Osteocyte (in vitro differentiated cells): ENCODE data around the gene NBL1. TPM values are rescaled to one million over a fixed set of nuclear protein-coding genes. Genes with fewer than 3 reads are reported as not detected.

Experiments used
- DNase-seq: peaks from one replicate; pipeline ENCODE4 v3.0.0; 2021; ENCODE audit warnings: mixed read lengths; ENCODE audit not compliant: unreplicated experiment; ENCODE audit errors: extremely low spot score
- H3K27ac Mint-ChIP-seq: one replicate; pipeline ENCODE4 v1.8.0; 2021; ENCODE audit warnings: mild to moderate bottlenecking, mixed read lengths; ENCODE audit not compliant: unreplicated experiment
- H3K27me3 Mint-ChIP-seq: one replicate; pipeline ENCODE4 v1.8.0; 2021; ENCODE audit warnings: mixed read lengths; ENCODE audit not compliant: unreplicated experiment
- H3K36me3 Mint-ChIP-seq: one replicate; pipeline ENCODE4 v1.8.0; 2021; ENCODE audit warnings: mixed read lengths; ENCODE audit not compliant: unreplicated experiment
- H3K4me1 Mint-ChIP-seq: one replicate; pipeline ENCODE4 v1.8.0; 2021; ENCODE audit warnings: mixed read lengths; ENCODE audit not compliant: unreplicated experiment
- H3K4me3 Mint-ChIP-seq: one replicate; pipeline ENCODE4 v1.8.0; 2021; ENCODE audit warnings: mild to moderate bottlenecking, moderate library complexity, mixed read lengths; ENCODE audit not compliant: unreplicated experiment
- H3K9me3 Mint-ChIP-seq: one replicate; pipeline ENCODE4 v1.8.0; 2021; ENCODE audit warnings: mixed read lengths; ENCODE audit not compliant: unreplicated experiment
- long read RNA-seq: library from polyadenylated mRNA; unstranded; transcript quantifications from one replicate; pipeline ENCODE4 v2.0.0, GENCODE V29; 2021
- total RNA-seq: library from RNA; stranded (reverse); gene quantifications from 2 replicates; pipeline ENCODE4 v1.2.1, GENCODE V29; 2021
- TF ChIP-seq, protein P1 (sequence below): fragments of 200-600 bp; sonication (generic); IDR thresholded peaks from 2 replicates; pipeline ENCODE4 v1.5.0; 2021; ENCODE audit warnings: antibody characterized with exemption, mild to moderate bottlenecking, moderate library complexity

NBL1 gene, protein sequence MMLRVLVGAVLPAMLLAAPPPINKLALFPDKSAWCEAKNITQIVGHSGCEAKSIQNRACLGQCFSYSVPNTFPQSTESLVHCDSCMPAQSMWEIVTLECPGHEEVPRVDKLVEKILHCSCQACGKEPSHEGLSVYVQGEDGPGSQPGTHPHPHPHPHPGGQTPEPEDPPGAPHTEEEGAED
- 547 and 561 TPM in 2 replicates for total RNA-seq
- long read RNA-seq, partial matches to known transcripts: 0 of 9 reads
- long read RNA-seq, other reads (novel, unspliced or antisense): 9 of 9 reads

DNA sequence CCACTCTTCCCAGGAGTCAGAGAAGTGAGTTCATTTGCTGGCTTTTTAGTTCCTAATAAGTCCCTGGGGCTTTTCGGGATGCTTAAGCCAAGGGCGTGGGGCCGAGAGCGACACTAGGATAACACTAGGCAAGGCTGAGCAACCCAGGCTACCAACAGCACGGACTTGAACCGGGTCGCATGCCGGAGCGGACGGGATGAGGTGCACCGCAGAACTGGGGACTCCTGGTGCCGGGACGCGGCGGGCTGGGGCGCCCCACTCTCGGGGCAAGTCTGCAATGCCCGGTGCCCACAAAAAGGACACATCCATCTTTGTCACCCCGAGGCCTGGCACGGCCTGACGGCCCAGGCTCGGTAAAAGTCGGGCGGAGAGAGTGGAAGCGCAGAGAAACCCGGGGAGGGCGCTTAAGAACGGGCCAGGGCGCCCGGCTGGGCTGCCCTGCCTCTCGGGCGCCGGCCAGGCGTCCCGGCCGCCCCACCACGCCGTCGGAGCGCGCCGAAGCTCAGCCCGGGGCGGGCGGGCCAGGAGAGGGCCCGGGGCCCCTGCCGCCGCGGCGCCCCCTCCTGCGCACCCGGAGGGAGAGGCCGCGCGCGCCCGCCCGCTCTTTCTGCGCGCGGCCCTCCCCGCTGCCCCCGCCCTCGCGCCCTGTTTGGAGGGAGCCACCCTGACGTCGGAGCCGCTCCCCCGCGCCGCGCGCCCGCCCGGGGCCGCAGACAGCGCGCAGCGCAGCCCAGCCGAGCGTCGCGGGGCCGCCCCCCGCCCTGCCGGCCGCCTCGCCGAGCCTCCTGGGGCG lies at the start of gene NBL1:
TSS of gene NBL1 (plus strand) at position 710 of the 793 bp plus-strand sequence. CDS start 10,720 bp downstream, outside the sequence.
- no peaks in the 10 kb centered on the region for H3K9me3 Mint-ChIP-seq
- TF ChIP-seq, protein P1, sequence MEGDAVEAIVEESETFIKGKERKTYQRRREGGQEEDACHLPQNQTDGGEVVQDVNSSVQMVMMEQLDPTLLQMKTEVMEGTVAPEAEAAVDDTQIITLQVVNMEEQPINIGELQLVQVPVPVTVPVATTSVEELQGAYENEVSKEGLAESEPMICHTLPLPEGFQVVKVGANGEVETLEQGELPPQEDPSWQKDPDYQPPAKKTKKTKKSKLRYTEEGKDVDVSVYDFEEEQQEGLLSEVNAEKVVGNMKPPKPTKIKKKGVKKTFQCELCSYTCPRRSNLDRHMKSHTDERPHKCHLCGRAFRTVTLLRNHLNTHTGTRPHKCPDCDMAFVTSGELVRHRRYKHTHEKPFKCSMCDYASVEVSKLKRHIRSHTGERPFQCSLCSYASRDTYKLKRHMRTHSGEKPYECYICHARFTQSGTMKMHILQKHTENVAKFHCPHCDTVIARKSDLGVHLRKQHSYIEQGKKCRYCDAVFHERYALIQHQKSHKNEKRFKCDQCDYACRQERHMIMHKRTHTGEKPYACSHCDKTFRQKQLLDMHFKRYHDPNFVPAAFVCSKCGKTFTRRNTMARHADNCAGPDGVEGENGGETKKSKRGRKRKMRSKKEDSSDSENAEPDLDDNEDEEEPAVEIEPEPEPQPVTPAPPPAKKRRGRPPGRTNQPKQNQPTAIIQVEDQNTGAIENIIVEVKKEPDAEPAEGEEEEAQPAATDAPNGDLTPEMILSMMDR: no peak
- H3K4me1 Mint-ChIP-seq: peaks cover 64% of the 10 kb centered on the region
- DNase-seq: no peak
- H3K4me3 Mint-ChIP-seq: peak within 1 kb of the TSS; percentile 99
- peak within 1 kb of the TSS; percentile 94 for H3K27ac Mint-ChIP-seq
- H3K27me3 Mint-ChIP-seq: no peaks in the 10 kb centered on the region
- no peaks in the 10 kb centered on the region for H3K36me3 Mint-ChIP-seq

DNA sequence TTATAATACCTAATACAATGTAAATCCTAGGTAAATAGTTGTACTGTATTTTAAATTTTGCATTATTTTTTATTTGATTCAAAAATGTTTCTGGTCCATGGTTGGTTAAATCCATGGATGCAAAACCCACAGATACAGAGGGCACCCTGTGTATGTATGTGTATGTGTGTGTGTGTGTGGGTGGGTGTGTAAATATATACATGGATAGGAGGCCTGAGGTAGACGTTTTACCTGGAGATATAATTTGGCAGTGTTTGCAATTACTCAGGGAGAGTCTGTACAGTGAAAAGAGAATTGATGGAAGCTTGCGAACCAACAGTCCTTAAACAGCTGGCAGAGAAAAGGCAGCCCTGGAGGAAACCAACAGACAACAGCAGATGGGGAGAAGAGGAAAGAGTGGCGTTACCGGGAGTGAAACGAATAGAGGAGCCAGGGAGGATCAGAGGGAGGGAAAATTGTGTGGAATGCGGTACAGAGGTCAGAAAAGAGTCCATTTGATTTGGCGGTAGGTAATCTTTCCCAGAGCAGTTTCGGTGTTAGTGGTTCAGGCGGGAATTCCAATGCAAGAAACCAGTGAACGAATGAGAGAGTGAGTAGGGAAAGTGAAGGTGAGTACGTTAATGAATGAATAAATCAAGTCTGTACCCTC lies 47.9 kb upstream of the NBL1 start:
- H3K27me3 Mint-ChIP-seq: peaks cover 13% of the 10 kb centered on the region
- H3K9me3 Mint-ChIP-seq: no peaks in the 10 kb centered on the region
- TF ChIP-seq, protein P1: no peak
- H3K4me1 Mint-ChIP-seq: peaks cover 31% of the 10 kb centered on the region
- peaks cover 13% of the 10 kb centered on the region for H3K36me3 Mint-ChIP-seq
- DNase-seq: no peak
- peak overlapping the region; percentile 99 for H3K27ac Mint-ChIP-seq
- peak overlapping the region; percentile 100 for H3K4me3 Mint-ChIP-seq

DNA sequence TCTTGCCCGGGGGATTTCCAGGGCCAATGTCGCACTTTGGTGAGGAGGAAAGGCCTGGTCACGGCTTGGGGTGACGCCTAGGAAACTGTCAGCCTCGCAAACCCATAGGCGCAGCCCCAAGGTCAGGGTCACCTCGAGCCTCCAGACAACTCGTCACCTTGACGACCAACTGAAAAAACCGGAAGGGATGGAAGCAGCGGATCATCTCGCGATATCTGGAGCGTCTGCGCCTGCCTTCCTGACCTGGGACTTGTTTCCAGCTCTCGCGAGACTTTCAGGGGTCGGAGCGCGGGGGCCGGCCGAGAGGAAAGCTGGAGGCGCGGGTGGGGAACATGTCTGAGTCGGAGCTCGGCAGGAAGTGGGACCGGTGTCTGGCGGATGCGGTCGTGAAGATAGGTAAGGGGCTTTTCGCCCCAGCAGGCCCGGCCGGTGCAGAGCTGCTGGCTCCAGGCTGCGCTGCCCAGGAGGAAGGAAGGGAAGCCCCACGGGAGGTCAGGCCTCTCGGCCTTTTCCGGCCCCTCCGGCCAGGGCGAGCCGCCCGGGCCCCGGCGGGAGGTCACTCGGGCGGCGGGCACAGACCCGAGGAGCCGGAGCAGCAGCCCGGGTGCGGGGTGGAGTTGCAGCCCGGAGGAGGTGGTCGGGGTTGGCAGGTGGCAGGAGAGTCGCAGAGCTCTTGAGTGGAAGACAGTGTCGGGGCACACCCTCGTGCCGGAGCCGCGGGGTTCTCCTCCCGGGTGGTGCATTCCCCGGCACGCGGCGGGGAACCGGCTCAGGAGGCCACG lies 47.2 kb upstream of the NBL1 start:
- Mint-ChIP-seq H3K27ac (peak overlapping the region; percentile 99), H3K4me3 (peak overlapping the region; percentile 100), H3K27me3 (peaks cover 8% of the 10 kb centered on the region), H3K9me3 (no peaks in the 10 kb centered on the region), H3K36me3 (peaks cover 16% of the 10 kb centered on the region), H3K4me1 (peaks cover 33% of the 10 kb centered on the region)
- TF ChIP-seq, protein P1: no peak
- DNase-seq: peak; percentile 98

DNA sequence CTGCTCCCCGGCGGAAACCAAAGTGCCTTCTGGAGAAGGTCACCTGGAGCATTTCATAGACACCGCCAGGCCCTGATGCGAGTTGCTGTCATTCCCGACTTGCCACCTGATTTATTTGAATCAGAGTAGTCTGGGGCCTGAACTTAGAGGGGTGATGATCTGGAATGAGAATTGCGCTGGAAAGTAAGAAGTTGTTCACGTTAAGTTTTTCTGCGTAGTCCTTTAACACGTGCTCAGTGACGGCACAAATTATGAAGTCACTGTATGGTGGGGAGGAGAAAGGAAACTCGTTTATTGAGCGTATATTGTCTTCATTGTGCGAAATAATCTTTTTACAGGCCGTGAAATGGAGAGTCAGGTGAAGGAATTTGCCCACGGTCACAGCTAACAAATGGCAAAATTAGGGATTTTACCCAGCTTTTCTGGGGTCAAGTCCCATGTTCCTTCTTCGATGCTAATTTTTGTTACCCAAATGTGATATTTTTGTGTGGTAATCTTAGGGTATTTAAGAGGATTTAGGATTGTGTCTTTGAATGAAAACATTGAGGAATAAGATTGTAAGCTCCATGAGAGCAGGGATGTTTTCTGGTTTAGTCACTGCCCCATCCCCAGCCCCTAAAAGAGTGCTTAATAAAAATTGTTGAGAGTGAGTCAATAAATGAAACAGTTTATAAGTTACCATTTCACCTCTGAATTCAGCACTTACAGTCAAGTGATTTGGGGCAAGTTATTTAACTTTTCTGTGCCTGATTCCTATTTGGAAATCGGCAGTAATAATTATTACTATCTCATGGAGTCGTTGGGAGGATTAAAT lies 46.4 kb upstream of the NBL1 start:
- Mint-ChIP-seq H3K4me1 (peaks cover 37% of the 10 kb centered on the region), H3K27me3 (peaks cover 2% of the 10 kb centered on the region), H3K27ac (peak overlapping the region; percentile 99), H3K4me3 (peak overlapping the region; percentile 100), H3K9me3 (no peaks in the 10 kb centered on the region), H3K36me3 (peaks cover 16% of the 10 kb centered on the region)
- TF ChIP-seq, protein P1: no peak
- DNase-seq: no peak
